CD8-positive, alpha-beta memory T cell (primary cell): ENCODE results near the gene RAVER2. TPM values are rescaled to one million over a fixed set of nuclear protein-coding genes. Genes with fewer than 3 reads are reported as not detected.

Source experiments
- CTCF ChIA-PET: fragments of 350-600 bp; sonication (Branson Sonifier 250); formaldehyde crosslinking; loops from one replicate; lab custom pipeline; 2021; ENCODE audit warnings: antibody characterized with exemption; lab: Charles Lee
- POLR2A ChIA-PET: fragments of 350-600 bp; sonication (Branson Sonifier 250); formaldehyde crosslinking; loops from one replicate; lab custom pipeline; 2021; ENCODE audit warnings: antibody characterized with exemption; lab: Charles Lee
- DNase-seq, 5 donors: peaks; one replicate each; pipeline versions ENCODE4 v3.0.0 to v3.0.0-alpha.2; 2020 to 2022; ENCODE audit warnings: mixed read lengths in 1 of 5
- H3K27ac ChIP-seq: one replicate; pipeline ENCODE4 v1.7.0; 2013; ENCODE audit warnings: low read depth, mild to moderate bottlenecking, low read length, moderate library complexity
- H3K27me3 ChIP-seq: 2 replicates; pipeline ENCODE4 v1.7.0; 2013; ENCODE audit warnings: low read length, mild to moderate bottlenecking; ENCODE audit not compliant: insufficient read depth, poor library complexity, severe bottlenecking
- H3K36me3 ChIP-seq: 2 replicates; pipeline ENCODE4 v1.7.0; 2013; ENCODE audit warnings: mild to moderate bottlenecking, low read length, moderate library complexity; ENCODE audit not compliant: insufficient read depth
- H3K4me1 ChIP-seq: 2 replicates; pipeline ENCODE4 v1.7.0; 2013; ENCODE audit warnings: mild to moderate bottlenecking, low read length, moderate library complexity; ENCODE audit not compliant: insufficient read depth
- H3K4me3 ChIP-seq: 2 replicates; pipeline ENCODE4 v1.7.0; 2013; ENCODE audit warnings: mild to moderate bottlenecking, low read length
- H3K9me3 ChIP-seq: 2 replicates; pipeline ENCODE4 v1.7.0; 2013; ENCODE audit warnings: mild to moderate bottlenecking, low read length
- H3K27ac Mint-ChIP-seq, 8 donors: one replicate each; pipeline ENCODE4 v1.8.0; 2020 to 2021; ENCODE audit warnings: mixed read lengths in 8 of 8, mild to moderate bottlenecking in 6 of 8, inconsistent platforms in 3 of 8, moderate library complexity in 3 of 8
- H3K27me3 Mint-ChIP-seq, 2 donors: one replicate each; pipeline ENCODE4 v1.8.0; 2020 to 2021; ENCODE audit warnings: mixed read lengths in 2 of 2, mild to moderate bottlenecking in 1 of 2, moderate library complexity in 1 of 2
- H3K36me3 Mint-ChIP-seq, 3 donors: one replicate each; pipeline ENCODE4 v1.8.0; 2020 to 2021; ENCODE audit warnings: mixed read lengths in 3 of 3, inconsistent platforms in 1 of 3, mild to moderate bottlenecking in 1 of 3
- H3K4me1 Mint-ChIP-seq, 3 donors: one replicate each; pipeline ENCODE4 v1.8.0; 2020 to 2021; ENCODE audit warnings: mixed read lengths in 3 of 3, inconsistent platforms in 1 of 3, mild to moderate bottlenecking in 1 of 3
- H3K4me3 Mint-ChIP-seq, 7 donors: one replicate each; pipeline ENCODE4 v1.8.0; 2020 to 2021; ENCODE audit warnings: mixed read lengths in 7 of 7, mild to moderate bottlenecking in 6 of 7, moderate library complexity in 4 of 7, inconsistent platforms in 2 of 7
- H3K9me3 Mint-ChIP-seq, 5 donors: one replicate each; pipeline ENCODE4 v1.8.0; 2020 to 2022; ENCODE audit warnings: mixed read lengths in 5 of 5, mild to moderate bottlenecking in 3 of 5, moderate library complexity in 2 of 5, inconsistent platforms in 1 of 5
- polyA plus RNA-seq: library from polyadenylated mRNA; unstranded; fragments of 300-500 nt; fragmentation: Illumina TruSeq; gene quantifications from one replicate; pipeline ENCODE4 v1.2.3, GENCODE V29; 2021
- total RNA-seq, 2 experiments: library from RNA; stranded (reverse); gene quantifications; one replicate each; pipeline ENCODE4 v1.2.3, GENCODE V29; 2021

RAVER2 gene
- total and polyA plus RNA-seq, 3 experiments from 2014 or later: 1.5 to 6.8 (median 6.7) TPM

DNA sequence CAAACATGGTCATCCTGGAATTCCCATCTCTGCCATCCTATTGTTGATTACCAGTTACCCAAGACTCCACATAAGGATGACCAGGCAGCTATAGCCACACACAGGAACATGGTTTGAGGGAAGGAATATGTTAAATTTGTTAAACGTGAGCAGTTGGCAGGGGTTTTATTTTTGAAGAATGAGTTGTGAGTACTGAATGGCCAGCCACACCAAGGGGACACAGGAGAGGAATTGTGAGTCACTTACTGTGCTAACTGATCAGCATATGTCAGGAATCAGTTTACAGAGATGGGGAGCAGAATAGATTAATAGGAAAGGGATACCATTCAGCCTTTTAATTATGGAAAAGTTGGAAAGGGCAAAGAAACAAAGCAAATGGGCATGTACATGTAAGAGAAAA lies 39.3 kb upstream of the RAVER2 start:
- Mint-ChIP-seq H3K9me3 (peaks cover 0 to 5% (median 0%) of the 10 kb centered on the region in 5 donors), H3K4me3 (no peak overlapping the region), H3K36me3 (peaks cover 0 to 2% (median 0%) of the 10 kb centered on the region in 3 donors), H3K27me3 (peaks cover 2 to 28% of the 10 kb centered on the region in 2 donors), H3K27ac (no peak overlapping the region), H3K4me1 (no peaks in the 10 kb centered on the region)
- Histone ChIP-seq H3K27ac (no peak overlapping the region), H3K4me3 (no peak overlapping the region), H3K4me1 (no peaks in the 10 kb centered on the region), H3K36me3 (no peaks in the 10 kb centered on the region), H3K9me3 (no peaks in the 10 kb centered on the region), H3K27me3 (no peaks in the 10 kb centered on the region)
- ChIA-PET CTCF (no interaction called here), POLR2A (no interaction called here)
- DNase-seq: no peak

DNA sequence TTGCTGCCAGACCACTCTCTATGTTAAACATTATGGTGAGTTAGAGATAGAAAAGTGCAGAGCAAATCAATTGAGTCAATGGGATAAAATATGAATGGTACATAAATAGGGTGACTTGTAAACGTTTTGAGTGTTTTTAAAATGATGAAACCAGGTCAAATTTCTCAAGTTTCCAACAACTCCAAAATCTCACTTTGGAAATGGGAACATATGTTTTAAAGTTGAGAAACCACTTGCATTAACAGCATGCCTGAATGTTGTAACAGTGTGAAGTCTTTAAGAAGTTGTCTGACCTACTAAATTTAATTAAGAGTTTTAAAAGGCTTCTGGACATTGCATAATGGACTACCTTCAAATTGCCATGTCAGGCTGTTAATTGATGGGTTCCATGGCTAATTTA lies 33.6 kb upstream of the RAVER2 start:
- Mint-ChIP-seq H3K4me1 (no peaks in the 10 kb centered on the region), H3K36me3 (no peaks in the 10 kb centered on the region)

DNA sequence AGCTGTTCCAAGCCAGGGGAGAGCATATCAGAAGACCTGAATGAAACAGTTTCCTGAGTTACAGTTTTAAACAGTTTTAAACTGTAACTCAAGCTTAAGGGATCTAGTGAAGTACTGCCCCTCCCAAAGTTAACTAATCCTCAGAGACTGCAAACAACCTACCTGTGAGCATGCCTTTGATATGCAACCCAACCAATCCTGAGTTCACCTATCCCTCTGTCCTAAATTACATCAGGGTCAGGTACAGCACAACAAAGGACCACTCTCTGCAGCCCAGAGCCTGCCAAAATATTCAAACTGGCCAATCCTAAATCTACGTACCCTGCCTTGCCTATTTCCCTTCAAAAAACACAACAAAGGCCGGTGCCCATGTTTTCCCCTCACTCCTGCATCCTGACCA lies 32.8 kb upstream of the RAVER2 start:
- ChIA-PET POLR2A (no interaction called here), CTCF (no interaction called here)
- Mint-ChIP-seq H3K4me1 (no peaks in the 10 kb centered on the region), H3K27me3 (peaks cover 2 to 26% of the 10 kb centered on the region in 2 donors), H3K9me3 (no peaks in the 10 kb centered on the region), H3K27ac (no peak overlapping the region), H3K4me3 (no peak overlapping the region), H3K36me3 (no peaks in the 10 kb centered on the region)
- H3K27ac ChIP-seq: no peak overlapping the region
- H3K4me1 ChIP-seq: no peaks in the 10 kb centered on the region
- H3K27me3 ChIP-seq: no peaks in the 10 kb centered on the region
- H3K9me3 ChIP-seq: no peaks in the 10 kb centered on the region
- no peak overlapping the region for H3K4me3 ChIP-seq
- DNase-seq: no peak
- no peaks in the 10 kb centered on the region for H3K36me3 ChIP-seq

More for the DNA sequence above, 33.6 kb upstream of the RAVER2 start:
- no peak overlapping the region for H3K4me3 Mint-ChIP-seq
- H3K9me3 ChIP-seq: no peaks in the 10 kb centered on the region
- no peaks in the 10 kb centered on the region for H3K27me3 ChIP-seq
- DNase-seq: no peak
- H3K9me3 Mint-ChIP-seq: no peaks in the 10 kb centered on the region
- no peak overlapping the region for H3K27ac ChIP-seq
- CTCF ChIA-PET: no interaction called here
- peaks cover 2 to 22% of the 10 kb centered on the region in 2 donors for H3K27me3 Mint-ChIP-seq
- no peak overlapping the region for H3K4me3 ChIP-seq
- H3K36me3 ChIP-seq: no peaks in the 10 kb centered on the region
- POLR2A ChIA-PET: no interaction called here
- H3K27ac Mint-ChIP-seq: no peak overlapping the region
- no peaks in the 10 kb centered on the region for H3K4me1 ChIP-seq

DNA sequence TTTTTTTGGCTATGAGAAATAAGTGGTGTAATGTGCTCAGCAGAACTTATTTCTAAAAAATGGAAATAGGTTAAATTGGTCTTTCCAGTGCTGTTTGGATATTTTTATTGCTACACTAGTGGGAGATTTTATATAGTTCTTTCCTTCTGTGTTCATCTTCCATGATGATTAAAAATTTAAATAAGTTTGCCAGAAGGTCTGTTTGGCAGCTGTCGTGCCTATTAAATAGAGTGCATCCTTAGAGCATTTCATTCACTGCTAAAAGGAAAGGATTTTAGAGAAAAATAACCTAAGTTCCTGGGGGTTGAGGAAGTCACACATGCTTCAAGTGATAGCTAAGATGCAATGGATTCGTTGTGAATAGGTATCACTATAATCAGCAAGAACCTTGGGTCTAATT lies 29.7 kb upstream of the RAVER2 start:
- Mint-ChIP-seq H3K36me3 (peaks cover 0 to 4% (median 0%) of the 10 kb centered on the region in 3 donors), H3K4me3 (no peak overlapping the region), H3K4me1 (no peaks in the 10 kb centered on the region), H3K9me3 (peaks cover 0 to 10% (median 2%) of the 10 kb centered on the region in 5 donors), H3K27me3 (peaks cover 12 to 44% of the 10 kb centered on the region in 2 donors), H3K27ac (no peak overlapping the region)
- no peak for DNase-seq
- no peak overlapping the region for H3K27ac ChIP-seq
- H3K4me3 ChIP-seq: no peak overlapping the region
- ChIA-PET POLR2A (no interaction called here), CTCF (no interaction called here)
- no peaks in the 10 kb centered on the region for H3K9me3 ChIP-seq
- H3K36me3 ChIP-seq: no peaks in the 10 kb centered on the region
- H3K4me1 ChIP-seq: no peaks in the 10 kb centered on the region
- H3K27me3 ChIP-seq: no peaks in the 10 kb centered on the region

DNA sequence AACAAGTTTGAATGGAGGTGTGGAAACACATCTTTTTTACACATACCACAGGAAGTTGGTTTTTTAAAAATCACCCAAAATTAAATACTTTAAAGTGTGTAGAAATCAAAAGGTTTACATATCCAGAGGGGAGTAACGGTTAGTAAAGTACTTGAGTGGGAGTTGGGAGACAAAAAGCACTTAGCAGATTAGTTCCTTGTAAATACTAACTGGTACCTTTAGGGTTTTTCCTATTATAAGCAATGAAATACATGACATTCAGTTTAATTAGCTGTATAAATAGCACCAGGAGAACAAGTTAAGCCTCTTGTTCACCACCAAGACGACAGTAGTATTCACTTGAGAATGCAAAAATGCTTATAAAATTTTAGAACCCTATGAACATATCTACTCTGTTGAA lies 23.7 kb upstream of the RAVER2 start:
- Histone ChIP-seq H3K9me3 (no peaks in the 10 kb centered on the region), H3K4me1 (no peaks in the 10 kb centered on the region), H3K36me3 (no peaks in the 10 kb centered on the region), H3K27me3 (peaks cover 5% of the 10 kb centered on the region), H3K27ac (no peak overlapping the region), H3K4me3 (no peak overlapping the region)
- H3K4me3 Mint-ChIP-seq: no peak overlapping the region
- POLR2A ChIA-PET: interaction anchor here (0.6 kb wide), 1 partner anchor 144 kb away, joined by 3 read pairs; no protein-coding TSS in a partner anchor
- H3K9me3 Mint-ChIP-seq: peaks cover 0 to 10% (median 5%) of the 10 kb centered on the region in 5 donors
- CTCF ChIA-PET: no interaction called here
- no peak for DNase-seq
- H3K27me3 Mint-ChIP-seq: peaks cover 22 to 82% of the 10 kb centered on the region in 2 donors
- no peaks in the 10 kb centered on the region for H3K4me1 Mint-ChIP-seq
- no peak overlapping the region for H3K27ac Mint-ChIP-seq
- peaks cover 0 to 4% (median 0%) of the 10 kb centered on the region in 3 donors for H3K36me3 Mint-ChIP-seq

DNA sequence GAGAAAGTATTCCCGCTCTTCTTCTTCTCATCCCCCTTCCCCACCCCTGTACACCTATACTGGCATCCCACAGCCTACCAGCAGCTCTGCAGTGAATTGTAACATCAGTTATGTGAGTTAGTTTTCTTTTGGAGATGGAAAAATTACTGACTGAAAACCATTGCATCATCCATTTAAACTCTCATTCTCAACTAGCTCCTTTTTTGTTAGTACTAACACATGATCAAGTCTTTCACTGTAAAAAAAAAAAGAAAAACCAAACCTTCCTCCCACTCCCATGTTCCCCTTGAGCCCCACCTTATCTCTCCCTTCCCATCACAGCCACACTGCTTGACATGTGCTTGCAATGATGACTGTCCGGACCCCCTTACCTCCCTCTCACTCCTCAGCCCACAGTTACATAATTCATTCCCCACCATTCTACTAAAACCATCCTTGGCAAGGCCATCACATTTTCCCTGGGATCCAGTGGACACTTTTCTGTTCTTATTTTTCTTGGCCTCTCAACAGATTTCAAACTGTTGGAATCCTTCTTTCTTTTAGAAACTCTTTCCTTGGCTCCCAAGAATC lies 23.2 kb upstream of the RAVER2 start:
- Histone ChIP-seq H3K4me1 (no peaks in the 10 kb centered on the region), H3K36me3 (no peaks in the 10 kb centered on the region), H3K9me3 (no peaks in the 10 kb centered on the region), H3K27ac (no peak overlapping the region), H3K27me3 (peaks cover 5% of the 10 kb centered on the region), H3K4me3 (no peak overlapping the region)
- Mint-ChIP-seq H3K4me1 (no peaks in the 10 kb centered on the region), H3K27me3 (peaks cover 22 to 82% of the 10 kb centered on the region in 2 donors), H3K36me3 (peaks cover 0 to 4% (median 0%) of the 10 kb centered on the region in 3 donors), H3K4me3 (no peak overlapping the region), H3K27ac (no peak overlapping the region), H3K9me3 (peaks cover 0 to 10% (median 5%) of the 10 kb centered on the region in 5 donors)
- ChIA-PET CTCF (no interaction called here), POLR2A (interaction anchor here (0.6 kb wide), 1 partner anchor 144 kb away, joined by 3 read pairs; no protein-coding TSS in a partner anchor)
- no peak for DNase-seq

DNA sequence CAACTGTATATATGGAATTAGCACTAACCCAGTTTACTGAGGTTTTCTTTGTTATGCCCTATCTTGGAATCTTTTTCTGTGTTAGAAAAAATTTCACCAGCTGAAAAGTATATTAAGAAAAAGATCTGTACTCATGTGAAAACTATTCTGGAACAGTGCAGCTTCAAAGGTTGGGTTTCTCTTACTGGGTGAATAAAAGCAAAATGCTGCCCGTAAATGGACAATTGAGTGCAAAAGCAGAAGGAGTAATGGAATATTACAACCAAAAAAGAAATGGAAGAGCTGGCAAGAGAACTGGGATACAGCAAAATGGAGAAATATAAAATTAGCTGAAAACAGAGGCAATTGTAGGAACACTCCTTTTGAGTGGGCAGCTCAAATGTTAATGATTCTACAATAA lies 17.0 kb upstream of the RAVER2 start:
- POLR2A ChIA-PET: no interaction called here
- no peak overlapping the region for H3K27ac ChIP-seq

DNA sequence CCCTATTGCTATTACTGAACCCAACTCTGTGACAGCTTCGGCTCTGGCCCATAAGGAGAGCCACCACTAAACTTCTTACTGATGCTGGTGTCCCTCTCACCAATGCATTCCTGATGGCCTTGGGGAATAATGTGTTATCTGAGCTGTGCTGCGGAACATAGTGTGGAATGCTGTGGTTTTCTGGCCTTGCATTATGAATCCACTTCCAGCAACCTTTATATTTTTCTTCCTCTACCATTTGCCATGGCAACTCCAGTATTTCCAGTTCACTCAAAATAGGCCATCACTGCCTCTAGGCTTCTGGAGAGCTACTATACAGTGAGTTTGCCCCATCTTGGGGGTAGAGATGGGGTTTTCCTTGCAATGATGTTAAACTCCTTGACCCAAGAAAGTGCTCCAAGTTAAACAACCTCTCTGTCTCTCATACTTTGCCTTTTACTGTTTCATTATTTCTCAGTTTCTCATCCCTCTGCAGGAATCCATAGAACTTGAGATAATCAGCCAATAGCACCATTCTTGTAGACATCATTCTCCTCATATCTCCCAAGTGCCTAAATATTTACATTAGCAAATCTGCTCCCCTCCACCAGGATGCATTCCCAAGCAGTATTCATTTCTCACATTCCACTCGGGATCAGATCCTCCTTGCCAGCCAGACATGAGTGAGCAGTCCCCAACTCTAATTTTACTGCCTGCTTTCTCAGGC lies 11.1 kb upstream of the RAVER2 start:
- Mint-ChIP-seq H3K27ac (peak overlapping the region in 1 of 8 donors; percentile 77), H3K9me3 (no peaks in the 10 kb centered on the region), H3K4me1 (no peaks in the 10 kb centered on the region), H3K4me3 (no peak overlapping the region), H3K36me3 (no peaks in the 10 kb centered on the region), H3K27me3 (peaks cover 6% of the 10 kb centered on the region in 2 donors)
- Histone ChIP-seq H3K4me3 (no peak overlapping the region), H3K4me1 (no peaks in the 10 kb centered on the region), H3K36me3 (no peaks in the 10 kb centered on the region), H3K27ac (no peak overlapping the region), H3K9me3 (no peaks in the 10 kb centered on the region), H3K27me3 (no peaks in the 10 kb centered on the region)
- no peak for DNase-seq
- ChIA-PET POLR2A (no interaction called here), CTCF (interaction anchor here (1.4 kb wide), 1 partner anchor 341 kb away, joined by 4 read pairs; no protein-coding TSS in a partner anchor)

More for the DNA sequence above, 17.0 kb upstream of the RAVER2 start:
- Mint-ChIP-seq H3K27ac (peak overlapping the region in 1 of 8 donors; percentile 11), H3K4me3 (no peak overlapping the region), H3K9me3 (peaks cover 0 to 3% (median 0%) of the 10 kb centered on the region in 5 donors), H3K36me3 (no peaks in the 10 kb centered on the region), H3K4me1 (no peaks in the 10 kb centered on the region), H3K27me3 (peaks cover 3 to 33% of the 10 kb centered on the region in 2 donors)
- DNase-seq: no peak
- CTCF ChIA-PET: no interaction called here
- H3K4me3 ChIP-seq: no peak overlapping the region
- H3K4me1 ChIP-seq: no peaks in the 10 kb centered on the region
- no peaks in the 10 kb centered on the region for H3K9me3 ChIP-seq
- H3K36me3 ChIP-seq: no peaks in the 10 kb centered on the region
- no peaks in the 10 kb centered on the region for H3K27me3 ChIP-seq
